ENCODE measurements around the gene DSG3. TPM values are rescaled to one million over a fixed set of nuclear protein-coding genes. Genes with fewer than 3 reads are reported as not detected.

Gene DSG3
- total RNA-seq, 2 donors from 2014 or later = not detected

- Histone ChIP-seq H3K9me3 (no peaks in the 10 kb centered on the region), H3K36me3 (replicated peaks in 1 of 2; ENCODE audit: insufficient read depth in 1 of 2, low read depth in 2 of 2) (no peaks in the 10 kb centered on the region), H3K27ac (peak overlapping the region; percentile 86 to 95 (median 93)), H3K4me1 (peaks cover 18% of the 10 kb centered on the region), H3K4me3 (peak overlapping the region; percentile 26 to 33), H3K27me3 (no peaks in the 10 kb centered on the region)
- intact Hi-C loops (cut with DNase I) = no loop called here
- DNase-seq (peak in 1 of 4 donors; percentile 39), ATAC-seq (peak; percentile 46)
- TF ChIP-seq POLR2A (IDR thresholded peaks at IDR 0.05) = no peak
- TF ChIP-seq, protein P1, sequence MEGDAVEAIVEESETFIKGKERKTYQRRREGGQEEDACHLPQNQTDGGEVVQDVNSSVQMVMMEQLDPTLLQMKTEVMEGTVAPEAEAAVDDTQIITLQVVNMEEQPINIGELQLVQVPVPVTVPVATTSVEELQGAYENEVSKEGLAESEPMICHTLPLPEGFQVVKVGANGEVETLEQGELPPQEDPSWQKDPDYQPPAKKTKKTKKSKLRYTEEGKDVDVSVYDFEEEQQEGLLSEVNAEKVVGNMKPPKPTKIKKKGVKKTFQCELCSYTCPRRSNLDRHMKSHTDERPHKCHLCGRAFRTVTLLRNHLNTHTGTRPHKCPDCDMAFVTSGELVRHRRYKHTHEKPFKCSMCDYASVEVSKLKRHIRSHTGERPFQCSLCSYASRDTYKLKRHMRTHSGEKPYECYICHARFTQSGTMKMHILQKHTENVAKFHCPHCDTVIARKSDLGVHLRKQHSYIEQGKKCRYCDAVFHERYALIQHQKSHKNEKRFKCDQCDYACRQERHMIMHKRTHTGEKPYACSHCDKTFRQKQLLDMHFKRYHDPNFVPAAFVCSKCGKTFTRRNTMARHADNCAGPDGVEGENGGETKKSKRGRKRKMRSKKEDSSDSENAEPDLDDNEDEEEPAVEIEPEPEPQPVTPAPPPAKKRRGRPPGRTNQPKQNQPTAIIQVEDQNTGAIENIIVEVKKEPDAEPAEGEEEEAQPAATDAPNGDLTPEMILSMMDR (IDR thresholded peaks at IDR 0.05) = no peak
- 2% methylated on average over 17 to 25 of the region's 25 CpGs for WGBS, 2 donors
Observed at GRCh38 chr18:31497404-31497835, 49.9 kb downstream of the DSG3 start.

DNA sequence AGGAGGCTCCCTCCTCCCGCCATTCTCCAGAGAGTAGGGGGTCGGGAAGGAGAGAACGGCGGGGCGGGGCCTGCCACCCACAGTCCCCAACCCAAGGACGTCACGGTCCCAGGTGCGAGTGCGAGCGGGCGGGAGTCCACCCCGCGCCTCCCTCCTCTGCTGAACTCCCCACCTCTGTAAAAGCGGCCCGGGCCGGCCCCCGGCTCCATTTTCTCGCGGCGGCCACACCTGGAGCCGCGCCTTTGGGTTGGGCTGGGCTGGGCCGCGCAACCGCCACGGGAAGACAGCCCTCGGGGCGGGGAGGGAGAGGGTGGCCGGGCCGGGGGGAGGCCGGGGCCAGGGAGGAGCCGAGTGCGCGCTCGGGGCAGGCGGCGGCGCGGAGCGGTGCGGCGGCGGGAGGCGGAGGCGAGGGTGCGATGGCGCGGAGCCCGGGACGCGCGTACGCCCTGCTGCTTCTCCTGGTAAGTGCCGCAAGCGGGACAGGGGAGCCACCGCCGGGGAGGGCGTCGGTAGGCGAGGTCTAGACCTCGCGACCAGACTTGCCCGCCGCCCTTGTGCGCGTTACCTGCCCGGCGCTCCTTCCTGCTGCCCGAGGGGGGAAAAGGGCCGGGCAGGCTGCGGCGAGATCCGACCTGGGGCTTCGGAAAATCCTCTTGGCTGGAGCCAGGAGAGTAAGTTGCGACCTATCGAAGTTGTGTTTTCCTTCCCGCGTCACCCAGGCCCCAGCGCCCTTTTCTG, 50.5 kb downstream of the DSG3 start, which contains the start of gene DSG2:
DSG2 (plus strand) TSS at position 342 of the 738 bp plus-strand sequence; CDS start at position 417, 75 bp downstream.
- TF ChIP-seq, protein P1 (IDR thresholded peaks at IDR 0.05) = peak in 1 of 7 experiments; percentile 23
- TF ChIP-seq POLR2A (IDR thresholded peaks at IDR 0.05) = peak; percentile 78 to 83 (median 83)
- Histone ChIP-seq H3K9me3 (no peaks in the 10 kb centered on the region), H3K4me3 (peak within 1 kb of the TSS; percentile 45 to 63), H3K36me3 (replicated peaks in 1 of 2; ENCODE audit: insufficient read depth in 1 of 2, low read depth in 2 of 2) (no peaks in the 10 kb centered on the region), H3K27me3 (no peaks in the 10 kb centered on the region), H3K4me1 (peaks cover 18% of the 10 kb centered on the region), H3K27ac (peak within 1 kb of the TSS; percentile 86 to 95 (median 93))
- intact Hi-C loops (cut with DNase I) = no loop called here
- peak; percentile 86 to 90 (median 88) for DNase-seq
- WGBS, 2 donors = 0% methylated on average over 14 to 72 of the region's 79 CpGs
- ATAC-seq = peak; percentile 97

DNA sequence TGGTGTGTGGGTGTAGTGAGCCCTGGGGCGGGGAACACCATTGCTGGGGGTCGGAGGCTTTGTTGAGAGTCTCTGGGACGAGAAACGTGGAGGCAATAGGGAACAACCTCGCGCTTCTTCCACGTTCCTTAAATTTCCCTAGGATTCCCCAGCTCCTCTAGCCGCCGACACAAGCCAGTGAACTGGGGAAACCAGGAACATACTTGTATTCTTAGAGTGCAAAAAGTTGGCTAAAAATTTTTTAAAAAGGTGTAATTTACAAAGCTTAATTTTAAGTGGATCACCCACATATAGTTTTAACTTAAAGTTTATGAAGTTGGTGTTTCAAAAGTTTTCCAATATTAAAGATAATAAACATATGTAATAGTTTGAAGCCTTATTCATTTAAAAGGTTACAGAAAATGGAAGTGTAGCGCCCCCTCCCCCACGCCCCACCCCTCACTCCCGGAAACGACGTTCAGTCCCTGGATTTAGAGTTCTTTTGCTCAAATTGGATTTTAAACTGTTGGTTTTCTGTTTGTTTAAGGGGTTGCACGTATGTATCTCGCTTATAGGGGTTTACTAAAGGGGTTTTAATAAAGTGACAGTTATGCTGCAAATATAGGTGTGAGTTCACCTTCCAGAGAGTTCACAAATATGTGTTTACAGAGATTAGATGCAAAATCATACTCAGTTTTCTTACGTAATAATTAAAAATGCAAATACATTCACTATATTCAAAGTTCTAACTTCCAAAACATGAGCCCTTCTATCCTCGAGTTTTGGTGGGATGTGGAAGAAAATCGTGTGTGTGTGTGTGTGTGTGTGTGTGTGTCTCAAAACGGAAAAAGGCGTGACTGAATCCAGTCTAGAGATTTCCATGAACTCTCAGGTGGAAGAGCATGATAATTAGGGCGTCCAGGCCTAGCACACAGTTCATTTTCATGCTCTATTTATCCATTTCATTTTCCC, 51.3 kb downstream of the DSG3 start:
- ATAC-seq (no peak), DNase-seq (peak; percentile 21 to 69 (median 40))
- Histone ChIP-seq H3K4me3 (peak overlapping the region; percentile 45 to 63), H3K4me1 (peaks cover 18% of the 10 kb centered on the region), H3K36me3 (replicated peaks in 1 of 2; ENCODE audit: insufficient read depth in 1 of 2, low read depth in 2 of 2) (no peaks in the 10 kb centered on the region), H3K27ac (peak overlapping the region; percentile 86 to 95 (median 93)), H3K27me3 (no peaks in the 10 kb centered on the region), H3K9me3 (no peaks in the 10 kb centered on the region)
- intact Hi-C loops (cut with DNase I) = no loop called here
- no peak for TF ChIP-seq POLR2A (IDR thresholded peaks at IDR 0.05)
- TF ChIP-seq, protein P1 (IDR thresholded peaks at IDR 0.05) = no peak
- WGBS, 2 donors = 2 to 5% methylated on average over 22 of the region's 22 CpGs

- no peak for TF ChIP-seq POLR2A (IDR thresholded peaks at IDR 0.05)
- TF ChIP-seq, protein P1 (IDR thresholded peaks at IDR 0.05) = no peak
- H3K36me3 ChIP-seq (replicated peaks in 1 of 2; ENCODE audit: insufficient read depth in 1 of 2, low read depth in 2 of 2) = no peaks in the 10 kb centered on the region
- ATAC-seq = no peak
- H3K4me3 ChIP-seq = no peak overlapping the region
- intact Hi-C loops (cut with DNase I) = no loop called here
- H3K9me3 ChIP-seq = no peaks in the 10 kb centered on the region
- WGBS, 2 donors = 56 to 65% methylated on average over 6 of the region's 6 CpGs
- peaks cover 27% of the 10 kb centered on the region for H3K4me1 ChIP-seq
- H3K27me3 ChIP-seq = no peaks in the 10 kb centered on the region
- H3K27ac ChIP-seq = no peak overlapping the region
- no peak for DNase-seq
Observed at GRCh38 chr18:31500051-31500688, 52.6 kb downstream of the DSG3 start.
